A549 (cell line): Measurements from ENCODE around the gene OR14A16. TPM values are rescaled to one million over a fixed set of nuclear protein-coding genes. Genes with fewer than 3 reads are reported as not detected.

Source experiments
- ATAC-seq, 2 experiments: fragments of 200-7000 bp in 1 of 2; fragments of >200 bp in 1 of 2; cut with Nextera tagmentation in 1 of 2; cut with Tn5 transposase in 1 of 2; 3 replicates each; pipeline versions ENCODE4 v1.8.0 to v1.9.1; 2018 to 2020; ENCODE audit warnings: mild to moderate bottlenecking in 1 of 2, moderate library complexity in 1 of 2
- CTCF ChIA-PET: fragments of 300-600 bp; sonication (Branson Sonifier 250); formaldehyde crosslinking; extraction: SDS; loops from one replicate; lab custom pipeline; 2021; ENCODE audit warnings: antibody characterized with exemption, inconsistent platforms; lab: Yijun Ruan, JAX
- POLR2A ChIA-PET: fragments of 350-600 bp; formaldehyde crosslinking; extraction: SDS; loops from one replicate; lab custom pipeline; 2021; ENCODE audit warnings: antibody characterized with exemption, inconsistent platforms; lab: Yijun Ruan, JAX
- DNase-seq, 2 experiments: peaks; one replicate each; pipeline versions ENCODE4 v3.0.0 to v3.0.0-alpha.2; 2011 to 2016; ENCODE audit warnings: low read depth in 1 of 2, low spot score in 1 of 2
- FAIRE-seq: peaks from 2 replicates; lab custom pipeline; 2011; peaks lifted over from hg19 to GRCh38; lab: Jason Lieb, UNC
- H3K27ac ChIP-seq, 2 experiments: fragments of >200 bp; sonication (Bioruptor Twin); formaldehyde crosslinking; 3 replicates each; pipeline ENCODE4 v1.5.1; 2016 to 2017
- H3K4me1 ChIP-seq: fragments of >200 bp; sonication (Bioruptor Twin); formaldehyde crosslinking; 3 replicates; pipeline ENCODE4 v1.6.1; 2016
- H3K4me2 ChIP-seq: fragments of >200 bp; sonication (Bioruptor Twin); formaldehyde crosslinking; 3 replicates; pipeline ENCODE4 v1.6.1; 2016
- H3K4me3 ChIP-seq: fragments of >200 bp; sonication (Bioruptor Twin); formaldehyde crosslinking; 3 replicates; pipeline ENCODE4 v1.5.1; 2016
- H3K9me3 ChIP-seq: fragments of >200 bp; sonication (Bioruptor Twin); formaldehyde crosslinking; 3 replicates; pipeline ENCODE4 v1.6.1; 2016
- CEBPB ChIP-seq, 2 experiments: fragments of >200 bp in 1 of 2; sonication (Bioruptor Twin) in 1 of 2; formaldehyde crosslinking in 1 of 2; IDR thresholded peaks; 2 replicates each; pipeline ENCODE4 v1.6.1; 2012 to 2016
- EHF ChIP-seq: fragments of 250-450 bp; sonication (Bioruptor Pico); IDR thresholded peaks from 2 replicates; pipeline ENCODE4 v1.5.0; 2020; ENCODE audit warnings: mild to moderate bottlenecking
- EHMT2 ChIP-seq: fragments of 200-600 bp; sonication (generic); IDR thresholded peaks from 2 replicates; pipeline ENCODE4 v1.6.1; 2016; ENCODE audit warnings: antibody characterized with exemption, low read depth, mild to moderate bottlenecking, moderate library complexity
- ESRRA ChIP-seq: fragments of 150-350 bp; IDR thresholded peaks from 2 replicates; pipeline ENCODE4 v1.6.1; 2014; ENCODE audit warnings: mild to moderate bottlenecking, low read length, borderline replicate concordance
- FOSL2 ChIP-seq, 2 experiments: fragments of 450-650 bp in 1 of 2; fragments of >200 bp in 1 of 2; sonication (Bioruptor Twin) in 1 of 2; formaldehyde crosslinking; IDR thresholded peaks; 2 replicates each; pipeline versions ENCODE4 v1.5.0 to v1.6.1; 2016 to 2020; ENCODE audit warnings: mild to moderate bottlenecking in 1 of 2, moderate library complexity in 1 of 2
- MAFK ChIP-seq: fragments of 450-650 bp; IDR thresholded peaks from 2 replicates; pipeline ENCODE4 v1.6.1; 2014; ENCODE audit not compliant: partially characterized antibody
- MAZ ChIP-seq: fragments of 150-350 bp; IDR thresholded peaks from 2 replicates; pipeline ENCODE4 v1.6.1; 2014; ENCODE audit warnings: antibody characterized with exemption, low read depth, low read length, borderline replicate concordance
- NPAS2 ChIP-seq: fragments of 250-450 bp; sonication (Bioruptor Pico); IDR thresholded peaks from 2 replicates; pipeline ENCODE4 v1.8.0; 2022; ENCODE audit warnings: mild to moderate bottlenecking, moderate library complexity, borderline replicate concordance
- POLR2A ChIP-seq: IDR thresholded peaks from 2 replicates; pipeline ENCODE4 v1.6.1; 2012; ENCODE audit warnings: mild to moderate bottlenecking, low read length
- POLR2AphosphoS2 ChIP-seq: conservative IDR thresholded peaks from 2 replicates; pipeline ENCODE4 v1.6.1; 2012; ENCODE audit warnings: low read length, improper control_type of control experiment, inconsistent platforms
- RNF2 ChIP-seq: fragments of 200-600 bp; sonication (generic); IDR thresholded peaks from 2 replicates; pipeline ENCODE4 v1.6.1; 2016; ENCODE audit warnings: low read depth, mild to moderate bottlenecking, antibody characterized with exemption, moderate library complexity, borderline replicate concordance
- SMC3 ChIP-seq: fragments of >200 bp; sonication (Bioruptor Twin); formaldehyde crosslinking; IDR thresholded peaks from 3 replicates; pipeline ENCODE4 v1.6.1; 2018; ENCODE audit warnings: inconsistent platforms
- TP53 ChIP-seq: fragments of 250-450 bp; sonication (Bioruptor Pico); IDR thresholded peaks from 2 replicates; pipeline ENCODE4 v1.5.0; 2021; ENCODE audit warnings: mild to moderate bottlenecking, moderate library complexity
- ZNF302 ChIP-seq: fragments of 250-450 bp; sonication (Bioruptor Pico); IDR thresholded peaks from 2 replicates; pipeline ENCODE4 v1.9.0; 2021; ENCODE audit warnings: inconsistent platforms, mild to moderate bottlenecking, moderate library complexity
- ZSCAN20 ChIP-seq: fragments of 250-450 bp; sonication (Bioruptor Pico); IDR thresholded peaks from 2 replicates; pipeline ENCODE4 v1.8.0; 2022; ENCODE audit warnings: mild to moderate bottlenecking, moderate library complexity
- WGBS: methylation state at CpG from one replicate; pipeline ENCODE4 v1.1.6; 2017; ENCODE audit errors: missing lambda C conversion rate; 5-methylcytosine and 5-hydroxymethylcytosine counted together
- polyA plus RNA-seq, 4 experiments: library from polyadenylated mRNA; depleted of rRNA in 3 of 4; stranded (reverse); fragments of >200 nt; fragmentation: RNase III in 1 of 4; extraction: RNeasy Plus Mini Kit Qiagen cat#74134 plus additional on column Dnase treatment in 1 of 4; gene quantifications; 2 replicates in 3 of 4; 3 replicates in 1 of 4; pipeline ENCODE4 v1.2.3, GENCODE V29; 2011 to 2017
- TF ChIP-seq, protein P1 (sequence below): fragments of 200-600 bp; sonication (generic); IDR thresholded peaks from 2 replicates; pipeline ENCODE4 v1.6.1; 2016; ENCODE audit warnings: antibody characterized with exemption, mild to moderate bottlenecking, moderate library complexity
- TF ChIP-seq, protein P2 (sequence below): fragments of 250-450 bp; sonication (Bioruptor Pico); IDR thresholded peaks from 2 replicates; pipeline ENCODE4 v1.5.0; 2021; ENCODE audit warnings: mild to moderate bottlenecking, moderate library complexity, borderline replicate concordance
- TF ChIP-seq, protein P3 (sequence below): IDR thresholded peaks from 2 replicates; pipeline ENCODE4 v1.6.1; 2012
- TF ChIP-seq, protein P4 (sequence below): fragments of 150-350 bp; IDR thresholded peaks from 2 replicates; pipeline ENCODE4 v1.6.1; 2014; ENCODE audit warnings: low read depth, mild to moderate bottlenecking, low read length
- TF ChIP-seq, protein P5 (sequence below): fragments of 450-650 bp; IDR thresholded peaks from 2 replicates; pipeline ENCODE4 v1.6.1; 2014; ENCODE audit warnings: antibody characterized with exemption

OR14A16 gene
- polyA plus RNA-seq, 2 of the 4 experiments (the other 2 are of a cell fraction): not detected

DNA sequence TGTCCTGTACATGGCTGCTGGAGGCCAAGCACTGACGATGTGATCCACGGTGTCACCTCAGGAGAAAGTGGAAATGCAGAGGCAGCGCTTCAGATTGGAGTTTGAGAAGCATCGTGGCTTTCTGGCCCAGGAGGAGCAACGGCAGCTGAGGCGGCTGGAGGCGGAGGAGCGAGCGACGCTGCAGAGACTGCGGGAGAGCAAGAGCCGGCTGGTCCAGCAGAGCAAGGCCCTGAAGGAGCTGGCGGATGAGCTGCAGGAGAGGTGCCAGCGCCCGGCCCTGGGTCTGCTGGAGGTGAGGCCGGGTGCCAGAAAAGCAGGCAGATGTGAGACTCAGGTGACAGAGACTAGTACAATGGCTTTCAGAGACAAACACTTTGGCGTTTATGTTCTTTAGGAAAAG is 40.7 kb upstream of the OR14A16 start:
- POLR2A ChIA-PET: no interaction called here
- DNase-seq: no peak
- 42% methylated on average over 17 of the region's 17 CpGs for WGBS

DNA sequence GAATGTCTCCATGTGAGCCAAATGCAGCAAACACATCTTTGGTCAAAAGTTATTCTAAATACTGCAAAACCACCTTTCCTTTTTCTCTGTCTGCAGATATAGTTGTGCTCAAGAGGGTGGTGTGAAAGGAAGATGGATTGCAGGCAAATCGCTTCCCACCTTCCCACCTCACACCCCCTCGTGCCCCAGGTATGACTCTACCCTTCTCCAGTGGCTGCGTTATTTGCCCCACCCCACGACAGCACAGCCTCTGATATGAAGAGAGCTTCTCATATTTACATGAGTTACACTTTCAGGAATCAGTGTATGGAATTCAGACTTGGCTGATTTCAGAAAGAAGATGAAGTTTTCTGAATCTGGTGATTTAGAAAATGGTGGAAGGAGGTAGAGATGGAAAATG is 38.8 kb upstream of the OR14A16 start:
- ChIA-PET CTCF (no interaction called here), POLR2A (no interaction called here)
- DNase-seq (no peak), ATAC-seq (no peak), FAIRE-seq (no peak)
- WGBS: 14% methylated on average over 4 of the region's 4 CpGs
- Histone ChIP-seq H3K4me1 (no peaks in the 10 kb centered on the region), H3K4me2 (no peak overlapping the region), H3K9me3 (0 out of 3 replicates have a peak, but pooled peaks cover 2% of the 10 kb centered on the region), H3K4me3 (no peak overlapping the region), H3K27ac (no peak overlapping the region)
- TF ChIP-seq ZNF302: no peak
- no peak for TF ChIP-seq SMC3
- TF ChIP-seq, protein P1, sequence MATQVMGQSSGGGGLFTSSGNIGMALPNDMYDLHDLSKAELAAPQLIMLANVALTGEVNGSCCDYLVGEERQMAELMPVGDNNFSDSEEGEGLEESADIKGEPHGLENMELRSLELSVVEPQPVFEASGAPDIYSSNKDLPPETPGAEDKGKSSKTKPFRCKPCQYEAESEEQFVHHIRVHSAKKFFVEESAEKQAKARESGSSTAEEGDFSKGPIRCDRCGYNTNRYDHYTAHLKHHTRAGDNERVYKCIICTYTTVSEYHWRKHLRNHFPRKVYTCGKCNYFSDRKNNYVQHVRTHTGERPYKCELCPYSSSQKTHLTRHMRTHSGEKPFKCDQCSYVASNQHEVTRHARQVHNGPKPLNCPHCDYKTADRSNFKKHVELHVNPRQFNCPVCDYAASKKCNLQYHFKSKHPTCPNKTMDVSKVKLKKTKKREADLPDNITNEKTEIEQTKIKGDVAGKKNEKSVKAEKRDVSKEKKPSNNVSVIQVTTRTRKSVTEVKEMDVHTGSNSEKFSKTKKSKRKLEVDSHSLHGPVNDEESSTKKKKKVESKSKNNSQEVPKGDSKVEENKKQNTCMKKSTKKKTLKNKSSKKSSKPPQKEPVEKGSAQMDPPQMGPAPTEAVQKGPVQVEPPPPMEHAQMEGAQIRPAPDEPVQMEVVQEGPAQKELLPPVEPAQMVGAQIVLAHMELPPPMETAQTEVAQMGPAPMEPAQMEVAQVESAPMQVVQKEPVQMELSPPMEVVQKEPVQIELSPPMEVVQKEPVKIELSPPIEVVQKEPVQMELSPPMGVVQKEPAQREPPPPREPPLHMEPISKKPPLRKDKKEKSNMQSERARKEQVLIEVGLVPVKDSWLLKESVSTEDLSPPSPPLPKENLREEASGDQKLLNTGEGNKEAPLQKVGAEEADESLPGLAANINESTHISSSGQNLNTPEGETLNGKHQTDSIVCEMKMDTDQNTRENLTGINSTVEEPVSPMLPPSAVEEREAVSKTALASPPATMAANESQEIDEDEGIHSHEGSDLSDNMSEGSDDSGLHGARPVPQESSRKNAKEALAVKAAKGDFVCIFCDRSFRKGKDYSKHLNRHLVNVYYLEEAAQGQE: no peak
- TF ChIP-seq FOSL2 (IDR thresholded peaks at IDR 0.05): no peak
- TF ChIP-seq FOSL2 (CRISPR knock-in tag; IDR thresholded peaks at IDR 0.05): no peak
- TF ChIP-seq RNF2: no peak
- no peak for TF ChIP-seq TP53 (CRISPR knock-in tag)
- no peak for TF ChIP-seq POLR2A
- no peak for TF ChIP-seq ZSCAN20 (CRISPR knock-in tag)
- no peak for TF ChIP-seq EHF (CRISPR knock-in tag)
- TF ChIP-seq NPAS2: no peak
- TF ChIP-seq, protein P2, sequence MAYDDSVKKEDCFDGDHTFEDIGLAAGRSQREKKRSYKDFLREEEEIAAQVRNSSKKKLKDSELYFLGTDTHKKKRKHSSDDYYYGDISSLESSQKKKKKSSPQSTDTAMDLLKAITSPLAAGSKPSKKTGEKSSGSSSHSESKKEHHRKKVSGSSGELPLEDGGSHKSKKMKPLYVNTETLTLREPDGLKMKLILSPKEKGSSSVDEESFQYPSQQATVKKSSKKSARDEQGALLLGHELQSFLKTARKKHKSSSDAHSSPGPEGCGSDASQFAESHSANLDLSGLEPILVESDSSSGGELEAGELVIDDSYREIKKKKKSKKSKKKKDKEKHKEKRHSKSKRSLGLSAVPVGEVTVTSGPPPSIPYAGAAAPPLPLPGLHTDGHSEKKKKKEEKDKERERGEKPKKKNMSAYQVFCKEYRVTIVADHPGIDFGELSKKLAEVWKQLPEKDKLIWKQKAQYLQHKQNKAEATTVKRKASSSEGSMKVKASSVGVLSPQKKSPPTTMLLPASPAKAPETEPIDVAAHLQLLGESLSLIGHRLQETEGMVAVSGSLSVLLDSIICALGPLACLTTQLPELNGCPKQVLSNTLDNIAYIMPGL (CRISPR knock-in tag): no peak
- TF ChIP-seq ESRRA: no peak
- TF ChIP-seq, protein P3, sequence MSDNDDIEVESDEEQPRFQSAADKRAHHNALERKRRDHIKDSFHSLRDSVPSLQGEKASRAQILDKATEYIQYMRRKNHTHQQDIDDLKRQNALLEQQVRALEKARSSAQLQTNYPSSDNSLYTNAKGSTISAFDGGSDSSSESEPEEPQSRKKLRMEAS: no peak
- no peak for TF ChIP-seq POLR2AphosphoS2

More for the DNA sequence above, 40.7 kb upstream of the OR14A16 start:
- Histone ChIP-seq H3K9me3 (no peaks in the 10 kb centered on the region; the same call in 2 of the 3 replicates), H3K4me3 (no peak overlapping the region), H3K4me2 (no peak overlapping the region), H3K27ac (no peak overlapping the region), H3K4me1 (no peaks in the 10 kb centered on the region)
- no peak for ATAC-seq
- no peak for TF ChIP-seq MAFK
- TF ChIP-seq, protein P4, sequence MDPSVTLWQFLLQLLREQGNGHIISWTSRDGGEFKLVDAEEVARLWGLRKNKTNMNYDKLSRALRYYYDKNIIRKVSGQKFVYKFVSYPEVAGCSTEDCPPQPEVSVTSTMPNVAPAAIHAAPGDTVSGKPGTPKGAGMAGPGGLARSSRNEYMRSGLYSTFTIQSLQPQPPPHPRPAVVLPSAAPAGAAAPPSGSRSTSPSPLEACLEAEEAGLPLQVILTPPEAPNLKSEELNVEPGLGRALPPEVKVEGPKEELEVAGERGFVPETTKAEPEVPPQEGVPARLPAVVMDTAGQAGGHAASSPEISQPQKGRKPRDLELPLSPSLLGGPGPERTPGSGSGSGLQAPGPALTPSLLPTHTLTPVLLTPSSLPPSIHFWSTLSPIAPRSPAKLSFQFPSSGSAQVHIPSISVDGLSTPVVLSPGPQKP: no peak
- TF ChIP-seq MAZ: no peak
- TF ChIP-seq EHMT2: no peak
- TF ChIP-seq CEBPB (IDR thresholded peaks at IDR 0.05): no peak
- TF ChIP-seq, protein P3: no peak
- TF ChIP-seq, protein P5, sequence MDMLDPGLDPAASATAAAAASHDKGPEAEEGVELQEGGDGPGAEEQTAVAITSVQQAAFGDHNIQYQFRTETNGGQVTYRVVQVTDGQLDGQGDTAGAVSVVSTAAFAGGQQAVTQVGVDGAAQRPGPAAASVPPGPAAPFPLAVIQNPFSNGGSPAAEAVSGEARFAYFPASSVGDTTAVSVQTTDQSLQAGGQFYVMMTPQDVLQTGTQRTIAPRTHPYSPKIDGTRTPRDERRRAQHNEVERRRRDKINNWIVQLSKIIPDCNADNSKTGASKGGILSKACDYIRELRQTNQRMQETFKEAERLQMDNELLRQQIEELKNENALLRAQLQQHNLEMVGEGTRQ: no peak
- no peak for TF ChIP-seq ZNF302
- CTCF ChIA-PET: no interaction called here
- FAIRE-seq: no peak
